Skeletal muscle satellite cell (primary cell): Measurements from ENCODE around the gene SSC4D.
"Not testable (repeated sequence)": the region's sequence is repeated elsewhere in the genome, so short reads cannot be mapped to it uniquely, and the experiment has no call there.

Experiments
- H3K27me3 ChIP-seq: 2 replicates; pipeline ENCODE4 v1.7.0; 2013; ENCODE audit warnings: low read length; ENCODE audit not compliant: control insufficient read depth, insufficient read depth
- H3K36me3 ChIP-seq: 2 replicates; pipeline ENCODE4 v1.7.0; 2013; ENCODE audit warnings: mild to moderate bottlenecking, control low read depth, low read length; ENCODE audit not compliant: insufficient read depth
- H3K4me1 ChIP-seq: 2 replicates; pipeline ENCODE4 v1.7.0; 2013; ENCODE audit warnings: low read length; ENCODE audit not compliant: control insufficient read depth, insufficient read depth
- H3K4me2 ChIP-seq: 2 replicates; pipeline ENCODE4 v1.7.0; 2013; ENCODE audit warnings: mild to moderate bottlenecking, low read length
- H3K4me3 ChIP-seq: 2 replicates; pipeline ENCODE4 v1.7.0; 2013; ENCODE audit warnings: low read length
- H3K9ac ChIP-seq: 2 replicates; pipeline ENCODE4 v1.7.0; 2013; ENCODE audit warnings: mild to moderate bottlenecking, low read depth, low read length, moderate library complexity
- H3K9me3 ChIP-seq: replicated peaks from 2 replicates; pipeline ENCODE4 v1.7.0; 2013; ENCODE audit warnings: mild to moderate bottlenecking, control low read depth, low read length

Gene SSC4D

DNA sequence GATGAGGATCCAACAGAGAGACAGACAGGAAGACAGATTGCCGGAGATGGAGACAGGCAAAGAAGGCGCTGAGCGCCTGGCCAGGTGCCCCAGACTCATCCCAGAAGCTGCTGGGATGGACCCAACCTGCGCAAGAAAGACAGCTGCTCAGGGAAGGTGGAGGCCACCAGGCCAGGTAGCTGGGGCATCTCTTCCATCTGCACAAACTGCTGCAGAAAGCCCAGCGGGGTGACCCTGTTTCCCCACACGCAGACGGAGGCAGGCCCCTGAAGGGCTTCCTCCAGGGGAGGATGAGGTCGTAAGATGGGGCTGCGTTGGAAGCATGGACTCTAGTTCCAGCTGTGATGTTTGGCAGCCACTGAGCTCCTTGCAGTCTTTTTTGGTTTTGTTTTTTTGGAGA lies 34.2 kb downstream of the SSC4D start:
- H3K9ac ChIP-seq, result no peak overlapping the region
- H3K27me3 ChIP-seq, result no peaks in the 10 kb centered on the region
- no peaks in the 10 kb centered on the region for H3K9me3 ChIP-seq
- H3K4me1 ChIP-seq, result peaks cover 30% of the 10 kb centered on the region
- no peak overlapping the region for H3K4me3 ChIP-seq
- H3K36me3 ChIP-seq, result no peaks in the 10 kb centered on the region
- H3K4me2 ChIP-seq, result no peak overlapping the region

DNA sequence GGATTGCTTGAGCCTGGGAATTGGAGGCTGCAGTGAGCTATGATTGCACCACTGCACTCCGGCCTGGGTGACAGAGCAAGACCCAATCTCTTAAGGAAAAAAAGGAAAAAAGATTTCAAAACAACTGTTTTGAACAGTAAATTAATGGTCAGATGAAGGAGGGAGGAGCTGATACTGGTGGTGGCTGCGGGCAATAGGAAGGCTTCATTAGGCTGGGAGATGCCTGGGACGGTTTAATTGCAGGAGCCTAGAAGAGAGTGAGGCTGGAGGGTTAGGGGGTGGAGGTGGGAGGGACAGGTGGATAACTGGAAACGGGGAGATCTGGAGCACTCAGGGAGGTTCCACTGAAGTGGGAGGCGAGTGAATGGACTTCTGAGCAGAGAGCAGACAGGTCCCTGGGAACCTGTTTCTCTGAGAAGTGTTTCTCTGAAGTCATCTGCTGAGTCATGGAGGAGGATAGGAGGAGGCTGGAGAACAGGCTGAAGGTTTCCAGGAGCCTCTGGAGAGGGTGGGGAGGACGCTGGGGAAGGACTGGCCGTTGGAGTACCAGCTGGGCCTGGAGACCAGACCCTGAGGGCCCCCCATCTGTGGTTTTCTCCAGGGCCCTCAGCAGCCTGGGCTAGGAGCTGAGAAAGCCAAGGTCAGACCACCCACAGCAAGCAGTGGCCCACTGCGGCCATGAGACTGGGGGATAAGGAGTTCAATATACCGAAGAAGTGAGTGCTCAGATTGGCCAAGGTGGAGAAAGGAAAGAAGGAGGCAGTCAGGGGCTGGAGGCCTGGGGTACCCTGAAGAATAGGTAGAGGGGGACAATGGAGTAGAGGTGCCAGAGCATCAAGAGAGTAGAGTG lies 36.3 kb downstream of the SSC4D start:
- Histone ChIP-seq H3K9me3 (no peaks in the 10 kb centered on the region), H3K9ac (no peak overlapping the region), H3K36me3 (no peaks in the 10 kb centered on the region), H3K4me2 (no peak overlapping the region), H3K4me1 (peaks cover 18% of the 10 kb centered on the region), H3K27me3 (no peaks in the 10 kb centered on the region), H3K4me3 (no peak overlapping the region)

DNA sequence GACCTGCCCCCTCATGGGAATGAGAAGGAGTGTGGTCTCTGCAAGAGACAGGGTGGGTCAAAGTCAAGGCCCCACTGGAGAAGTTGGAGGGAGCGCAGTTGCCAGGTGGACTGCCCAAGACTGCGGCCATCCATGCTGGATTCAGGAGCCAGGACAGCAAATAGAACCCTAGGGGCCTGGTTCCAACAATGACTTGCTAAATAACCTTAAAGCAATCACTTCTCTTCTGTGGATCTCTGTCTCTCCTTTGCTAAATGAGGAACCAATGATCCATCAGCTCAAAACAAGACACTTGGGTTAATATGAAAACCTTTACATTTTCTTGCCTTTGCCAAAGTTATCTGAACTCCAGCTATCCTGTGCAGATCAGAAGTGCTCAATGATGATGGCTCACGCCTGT lies 38.1 kb downstream of the SSC4D start:
- Histone ChIP-seq H3K27me3 (no peaks in the 10 kb centered on the region), H3K4me1 (peaks cover 6% of the 10 kb centered on the region), H3K9ac (no peak overlapping the region), H3K9me3 (no peaks in the 10 kb centered on the region), H3K36me3 (no peaks in the 10 kb centered on the region), H3K4me3 (no peak overlapping the region), H3K4me2 (no peak overlapping the region)

DNA sequence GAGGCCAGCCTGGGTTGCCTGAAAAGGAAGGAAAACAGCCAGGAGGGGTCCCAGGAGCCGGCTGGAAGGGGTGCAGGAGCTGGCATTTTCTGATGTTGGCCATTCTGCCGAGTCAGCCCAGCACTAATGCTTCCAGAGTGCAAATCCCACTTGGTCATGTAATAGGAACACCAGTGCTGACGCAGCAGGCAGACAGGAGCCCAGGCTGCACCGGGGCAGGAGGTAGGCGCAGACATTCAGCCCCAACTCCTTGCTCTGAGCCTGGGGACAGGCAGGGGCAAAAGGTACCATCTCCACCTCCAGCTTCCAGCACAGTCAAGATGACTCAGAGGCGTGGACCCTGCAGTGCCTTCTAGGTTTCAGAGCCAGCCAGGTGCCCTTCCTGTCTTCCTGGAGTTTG lies 40.5 kb downstream of the SSC4D start:
- no peaks in the 10 kb centered on the region for H3K36me3 ChIP-seq
- H3K4me1 ChIP-seq, result peaks cover 23% of the 10 kb centered on the region
- no peak overlapping the region for H3K4me3 ChIP-seq
- no peaks in the 10 kb centered on the region for H3K9me3 ChIP-seq
- H3K4me2 ChIP-seq, result no peak overlapping the region
- no peak overlapping the region for H3K9ac ChIP-seq
- H3K27me3 ChIP-seq, result no peaks in the 10 kb centered on the region

DNA sequence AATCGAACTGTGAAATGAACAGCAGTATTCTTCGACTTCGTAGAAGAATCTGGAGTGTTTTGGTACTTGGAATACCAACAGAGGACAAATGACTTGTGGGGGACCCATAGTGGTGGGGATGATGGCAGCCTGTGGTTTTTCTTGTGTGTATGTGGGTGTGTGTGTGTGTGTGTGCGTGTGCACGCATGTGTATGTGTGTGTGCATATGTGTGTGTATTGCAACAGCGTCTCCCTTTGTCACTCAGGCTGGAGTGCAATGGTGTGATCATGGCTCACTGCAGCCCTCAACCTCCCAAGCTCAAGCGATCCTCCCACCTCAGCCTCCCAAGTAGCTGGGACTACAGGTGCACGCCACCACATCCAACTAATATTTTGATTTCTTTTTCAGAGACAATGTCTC lies 41.3 kb downstream of the SSC4D start:
- Histone ChIP-seq H3K27me3 (no peaks in the 10 kb centered on the region), H3K4me2 (no peak overlapping the region), H3K4me3 (no peak overlapping the region), H3K4me1 (peaks cover 22% of the 10 kb centered on the region), H3K9me3 (no peaks in the 10 kb centered on the region), H3K36me3 (no peaks in the 10 kb centered on the region), H3K9ac (no peak overlapping the region)

DNA sequence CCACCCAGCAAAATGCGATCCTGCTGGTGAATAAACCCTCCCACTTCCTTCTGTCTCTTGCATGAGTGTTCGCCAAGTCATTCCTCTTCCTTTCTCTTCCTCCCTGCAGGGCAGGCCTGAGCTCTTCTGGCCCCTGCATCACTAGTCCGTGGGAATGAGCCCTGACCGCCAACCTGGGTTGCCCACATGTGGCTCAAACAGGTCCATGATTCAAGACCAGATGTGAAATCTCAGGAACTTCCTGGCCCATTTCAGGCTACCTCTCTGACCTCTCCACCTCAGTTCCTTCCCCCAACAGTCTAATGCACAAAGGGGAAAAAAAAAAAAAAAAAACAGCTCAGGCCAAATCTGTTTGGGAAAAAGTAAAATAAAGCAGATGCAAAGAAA lies 45.3 kb downstream of the SSC4D start:
- H3K27me3 ChIP-seq, result no peaks in the 10 kb centered on the region
- H3K4me3 ChIP-seq, result peak overlapping the region; percentile 51
- peak overlapping the region; percentile 82 for H3K4me2 ChIP-seq
- H3K9ac ChIP-seq, result peak overlapping the region; percentile 62
- peaks cover 29% of the 10 kb centered on the region for H3K4me1 ChIP-seq
- no peaks in the 10 kb centered on the region for H3K9me3 ChIP-seq
- no peaks in the 10 kb centered on the region for H3K36me3 ChIP-seq

DNA sequence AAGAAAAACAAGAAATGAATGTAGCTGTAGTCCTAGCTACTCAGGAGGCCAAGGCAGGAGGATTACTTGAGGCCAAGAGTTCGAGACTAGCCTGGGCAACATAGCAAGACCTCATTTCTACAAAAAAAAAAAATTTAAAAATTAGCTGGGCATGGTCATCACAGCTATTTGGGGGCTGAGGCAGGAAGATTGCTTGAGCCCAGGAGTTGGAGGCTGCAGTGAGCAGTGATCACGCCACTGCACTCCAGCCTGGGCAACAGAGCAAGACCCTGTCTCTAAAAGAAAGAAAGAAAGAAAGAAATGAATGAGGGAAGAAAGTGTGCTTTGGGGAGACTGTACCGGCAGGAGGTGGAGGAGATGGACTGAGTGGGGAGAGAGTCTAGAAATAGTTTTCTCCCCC lies 45.7 kb downstream of the SSC4D start:
- not testable (repeated sequence) for H3K36me3 ChIP-seq, H3K4me3 ChIP-seq, H3K27me3 ChIP-seq, H3K9me3 ChIP-seq
- Histone ChIP-seq H3K4me1 (peaks cover 29% of the 10 kb centered on the region), H3K4me2 (peak overlapping the region; percentile 82), H3K9ac (peak overlapping the region; percentile 62)

DNA sequence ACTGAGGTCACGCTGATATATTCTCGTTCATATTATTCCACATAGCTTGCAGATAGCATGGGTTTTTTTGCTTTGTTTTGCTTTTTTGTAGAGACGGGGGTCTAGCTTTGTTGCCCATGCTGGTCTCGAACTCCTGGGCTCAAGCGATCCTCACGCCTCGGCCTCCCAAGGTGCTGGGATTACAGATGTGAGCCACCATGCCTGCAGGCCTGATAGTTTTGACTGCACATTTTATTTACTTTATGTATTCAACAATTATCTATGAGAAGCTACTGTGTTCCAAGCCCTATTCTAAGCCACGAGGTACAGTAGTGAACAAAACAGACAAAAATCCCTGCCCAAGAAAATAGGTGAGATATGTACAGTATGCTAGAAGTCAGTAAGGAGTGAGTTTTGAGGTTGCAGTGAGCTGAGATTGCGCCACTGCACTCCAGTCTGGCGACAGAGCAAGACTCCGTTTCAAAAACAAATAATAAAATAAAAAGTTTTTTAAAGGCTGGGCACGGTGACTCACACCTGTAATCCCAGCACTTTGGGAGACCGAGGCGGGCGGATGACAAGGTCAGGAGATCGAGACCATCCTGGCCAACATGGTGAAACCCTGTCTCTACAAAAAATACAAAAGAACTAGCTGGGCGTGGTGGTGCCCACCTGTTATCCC lies 49.4 kb downstream of the SSC4D start:
- peaks cover 21% of the 10 kb centered on the region for H3K36me3 ChIP-seq
- peak overlapping the region; percentile 91 for H3K4me2 ChIP-seq
- H3K9ac ChIP-seq, result peak overlapping the region; percentile 98
- peaks cover 39% of the 10 kb centered on the region for H3K4me1 ChIP-seq
- H3K9me3 ChIP-seq, result no peaks in the 10 kb centered on the region
- H3K4me3 ChIP-seq, result peak overlapping the region; percentile 99
- H3K27me3 ChIP-seq, result no peaks in the 10 kb centered on the region

DNA sequence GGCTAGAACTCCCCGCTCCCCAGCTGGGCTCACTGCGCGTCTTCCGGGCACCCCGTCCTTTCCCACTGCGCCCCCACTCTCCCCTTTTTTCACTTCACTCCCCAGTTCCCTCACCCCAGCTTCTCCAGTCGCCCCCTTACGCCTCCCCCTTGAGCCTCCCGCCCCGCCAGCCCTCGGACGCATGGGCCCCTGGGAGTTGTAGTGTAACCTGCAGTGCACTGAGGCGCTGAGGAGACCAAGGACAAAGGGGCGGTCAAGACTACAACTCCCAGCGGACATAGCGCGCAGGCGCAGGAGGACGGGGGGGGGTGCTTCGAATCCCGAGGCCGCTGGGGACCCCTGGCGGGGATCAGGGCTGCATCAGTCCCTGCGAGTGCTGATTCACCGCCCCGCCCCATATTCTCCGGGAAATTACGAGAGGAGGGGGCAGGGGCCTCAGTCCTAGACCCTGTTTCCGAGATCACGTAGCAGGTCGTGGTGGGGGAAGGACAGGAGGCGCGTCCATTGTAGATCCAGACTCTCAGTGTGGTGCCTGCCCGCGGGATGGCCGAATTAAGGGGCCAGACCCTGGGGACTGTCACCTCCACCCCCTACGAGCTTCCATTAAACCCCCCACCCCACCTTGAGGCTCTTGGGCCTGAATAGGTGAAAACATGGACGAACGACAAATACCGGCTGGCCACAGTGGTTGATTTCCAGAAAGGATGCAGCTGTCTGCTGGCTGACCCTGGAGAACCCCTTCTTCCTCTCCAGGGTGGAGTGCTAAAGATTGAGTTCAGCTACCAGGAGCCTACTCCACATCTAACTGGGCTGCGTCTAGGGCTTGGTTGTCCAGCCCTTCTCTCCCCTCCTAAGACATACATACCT lies 50.2 kb downstream of the SSC4D start:
- no peaks in the 10 kb centered on the region for H3K27me3 ChIP-seq
- peak overlapping the region; percentile 98 for H3K9ac ChIP-seq
- H3K4me2 ChIP-seq, result peak overlapping the region; percentile 91
- H3K4me1 ChIP-seq, result peaks cover 36% of the 10 kb centered on the region
- H3K4me3 ChIP-seq, result peak overlapping the region; percentile 99
- H3K9me3 ChIP-seq, result no peaks in the 10 kb centered on the region
- H3K36me3 ChIP-seq, result peaks cover 28% of the 10 kb centered on the region

DNA sequence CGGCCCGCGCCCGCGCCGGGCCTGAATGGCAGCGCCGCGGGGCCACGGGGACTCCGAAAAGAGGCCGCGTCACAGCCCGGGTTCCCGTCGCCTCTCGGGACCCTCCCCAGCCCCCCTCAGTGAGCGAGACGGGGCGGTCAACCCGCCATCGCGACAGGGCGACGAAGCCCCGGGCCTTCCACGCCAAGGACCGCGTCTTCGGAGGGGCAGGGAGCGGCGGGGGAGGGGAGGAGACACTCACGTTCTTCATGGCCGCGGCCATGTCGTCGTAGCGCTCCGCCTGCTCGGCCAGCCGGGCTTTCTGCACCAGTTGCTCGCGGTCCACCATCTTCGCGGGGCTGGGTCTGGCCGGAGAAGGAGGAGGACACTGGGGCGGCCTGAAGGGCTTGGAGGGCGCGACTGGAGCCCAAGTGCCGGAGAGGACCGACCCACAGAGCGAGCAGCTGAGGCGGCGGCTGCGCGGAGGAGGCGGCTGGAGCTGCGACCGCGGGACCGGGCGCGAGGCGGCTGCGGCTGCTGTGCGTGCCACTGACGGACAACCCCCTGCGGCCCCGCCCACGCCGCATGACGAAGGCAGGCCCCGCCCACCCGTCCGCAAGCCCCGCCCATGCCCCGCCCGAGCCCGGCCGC lies 50.9 kb downstream of the SSC4D start, which contains the start of gene YWHAG:
TSS of gene YWHAG (minus strand) at position 511 of the 630 bp plus-strand sequence. CDS start at position 328, 183 bp downstream.
- peaks cover 29% of the 10 kb centered on the region for H3K36me3 ChIP-seq
- H3K4me1 ChIP-seq, result peaks cover 29% of the 10 kb centered on the region
- H3K27me3 ChIP-seq, result no peaks in the 10 kb centered on the region
- H3K4me2 ChIP-seq, result peak within 1 kb of the TSS; percentile 91
- H3K9ac ChIP-seq, result peak within 1 kb of the TSS; percentile 98
- no peaks in the 10 kb centered on the region for H3K9me3 ChIP-seq
- peak within 1 kb of the TSS; percentile 99 for H3K4me3 ChIP-seq

DNA sequence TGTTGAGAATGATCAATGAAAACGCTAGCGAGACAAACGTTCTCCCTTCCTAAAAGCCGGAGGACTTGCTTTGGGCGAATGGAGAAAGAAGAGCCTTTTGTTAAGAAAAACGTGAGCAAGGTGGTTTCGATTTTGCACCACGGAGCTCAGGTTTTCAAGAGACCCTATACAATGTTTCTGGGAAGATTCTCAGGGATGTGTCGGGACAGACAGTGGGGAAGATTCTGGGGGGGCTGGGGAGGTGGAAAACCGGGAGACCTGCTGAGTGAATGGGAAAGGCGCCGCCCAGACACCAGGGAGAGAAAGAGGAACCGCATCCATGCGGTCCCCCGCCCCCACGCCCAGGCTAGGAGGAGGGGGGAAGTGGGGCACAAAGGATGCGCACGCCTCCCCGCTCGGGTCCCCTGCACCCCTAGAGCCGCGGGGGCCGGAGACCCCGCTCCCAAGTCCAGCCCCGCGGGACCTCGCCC lies 51.5 kb downstream of the SSC4D start:
- Histone ChIP-seq H3K27me3 (no peaks in the 10 kb centered on the region), H3K4me2 (peak overlapping the region; percentile 89), H3K4me1 (peaks cover 29% of the 10 kb centered on the region), H3K9ac (peak overlapping the region; percentile 98), H3K4me3 (peak overlapping the region; percentile 99), H3K36me3 (peaks cover 29% of the 10 kb centered on the region), H3K9me3 (no peaks in the 10 kb centered on the region)
